HepG2 (cell line): ENCODE results near the gene VAMP8. TPM values are rescaled to one million over a fixed set of nuclear protein-coding genes. Genes with fewer than 3 reads are reported as not detected.
A peak's percentile ranks its signal among the peaks of the same experiment; 100 is the strongest.

ENCODE experiments used
- ATAC-seq: fragments of 200-7000 bp; cut with Tn5 transposase; 3 replicates; pipeline ENCODE4 v1.9.1; 2020; ENCODE audit warnings: mild to moderate bottlenecking, moderate library complexity
- BruUV-seq: library from RNA; stranded (reverse); fragments of 400-500 nt; replicated peaks from 2 replicates; lab custom pipeline; 2021; lab: Mats Ljungman, UMichigan
- CTCF ChIA-PET: fragments of 300-600 bp; formaldehyde crosslinking; extraction: SDS; loops from one replicate; lab custom pipeline; 2021; ENCODE audit warnings: low total read pairs, inconsistent platforms, low intra/inter-chr PET ratio; lab: Yijun Ruan, JAX
- POLR2A ChIA-PET: fragments of 350-600 bp; sonication (Branson Sonifier 250); formaldehyde crosslinking; loops from one replicate; lab custom pipeline; 2020; ENCODE audit warnings: antibody characterized with exemption, inconsistent platforms; lab: Yijun Ruan, JAX
- DNase-seq: peaks from one replicate; pipeline ENCODE4 v3.0.0-alpha.2; 2015; ENCODE audit warnings: low spot score
- FAIRE-seq: peaks from 3 replicates; lab custom pipeline; 2011; peaks lifted over from hg19 to GRCh38; lab: Jason Lieb, UNC
- H2AFZ ChIP-seq: one replicate; pipeline ENCODE4 v1.6.1; 2011; ENCODE audit warnings: low read length, inconsistent platforms
- H3K27ac ChIP-seq: fragments of 300-600 bp; 3 replicates; pipeline ENCODE4 v1.8.0; 2011; ENCODE audit warnings: mixed run types, mild to moderate bottlenecking, mixed read lengths, low read length, inconsistent platforms; ENCODE audit not compliant: insufficient read depth; ENCODE audit errors: extremely low read length
- H3K27me3 ChIP-seq, 2 experiments: fragments of 200-600 bp in 1 of 2; 2 replicates in 1 of 2; 3 replicates in 1 of 2; pipeline versions ENCODE4 v1.6.0 to v1.8.0; 2011; ENCODE audit warnings: low read length in 2 of 2, mild to moderate bottlenecking in 2 of 2, moderate library complexity in 2 of 2, inconsistent platforms in 1 of 2; ENCODE audit not compliant: insufficient read depth in 2 of 2, control insufficient read depth in 1 of 2
- H3K36me3 ChIP-seq, 2 experiments: fragments of 200-600 bp in 1 of 2; replicated peaks in 1 of 2; 2 replicates in 1 of 2; 3 replicates in 1 of 2; pipeline versions ENCODE4 v1.5.1 to v1.8.0; 2011; ENCODE audit warnings: low read length in 2 of 2, inconsistent platforms in 1 of 2; ENCODE audit not compliant: insufficient read depth in 2 of 2, control insufficient read depth in 1 of 2
- H3K4me1 ChIP-seq: 2 replicates; pipeline ENCODE4 v1.5.1; 2012; ENCODE audit warnings: low read length, inconsistent platforms; ENCODE audit not compliant: insufficient read depth
- H3K4me2 ChIP-seq: 2 replicates; pipeline ENCODE4 v1.6.0; 2011; ENCODE audit warnings: low read depth, low read length, inconsistent platforms
- H3K4me3 ChIP-seq, 3 experiments: fragments of 200-600 bp in 1 of 3; sonication (generic), shearing (Covaris generic) in 1 of 3; replicated peaks in 1 of 3; 2 replicates each; pipeline ENCODE4 v1.5.1; 2011 to 2016; ENCODE audit warnings: low read length in 3 of 3, inconsistent platforms in 2 of 3, low read depth in 2 of 3, mild to moderate bottlenecking in 2 of 3, control low read depth in 1 of 3, mixed read lengths in 1 of 3; ENCODE audit not compliant: insufficient read depth in 1 of 3
- H3K79me2 ChIP-seq: one replicate; pipeline ENCODE4 v1.6.1; 2011; ENCODE audit warnings: low read length, inconsistent platforms; ENCODE audit not compliant: insufficient read depth
- H3K9ac ChIP-seq: 2 replicates; pipeline ENCODE4 v1.6.0; 2011; ENCODE audit warnings: mild to moderate bottlenecking, low read depth, low read length, inconsistent platforms; ENCODE audit not compliant: insufficient read depth
- H3K9me3 ChIP-seq: 2 replicates; pipeline ENCODE4 v1.5.1; 2012; ENCODE audit warnings: mild to moderate bottlenecking, low read length
- H4K20me1 ChIP-seq: 2 replicates; pipeline ENCODE4 v1.6.0; 2011; ENCODE audit warnings: inconsistent platforms, mild to moderate bottlenecking, low read length, moderate library complexity; ENCODE audit not compliant: insufficient read depth
- ATF4 ChIP-seq, 2 experiments: fragments of 450-650 bp in 1 of 2; sonication (generic) in 1 of 2; formaldehyde crosslinking; IDR thresholded peaks; 2 replicates each; pipeline versions ENCODE4 v1.5.0 to v1.8.0; 2020 to 2022; ENCODE audit warnings: mild to moderate bottlenecking in 1 of 2, missing genetic modification reagents in 1 of 2
- ATF7 ChIP-seq, 2 experiments: fragments of 450-650 bp in 1 of 2; sonication (generic) in 1 of 2; formaldehyde crosslinking in 1 of 2; IDR thresholded peaks; 2 replicates each; pipeline versions ENCODE4 v1.4.0 to v1.6.1; 2016 to 2020; ENCODE audit warnings: antibody characterized with exemption in 1 of 2, mild to moderate bottlenecking in 1 of 2, missing genetic modification reagents in 1 of 2
- FOXA3 ChIP-seq: IDR thresholded peaks from 2 replicates; pipeline ENCODE4 v1.6.1; 2016; ENCODE audit warnings: missing genetic modification reagents, missing compliant biosample characterization
- IKZF5 ChIP-seq: IDR thresholded peaks from 2 replicates; pipeline ENCODE4 v1.6.1; 2018; ENCODE audit warnings: missing genetic modification reagents, mild to moderate bottlenecking, missing compliant biosample characterization
- ISL2 ChIP-seq: sonication (generic); formaldehyde crosslinking; IDR thresholded peaks from 2 replicates; pipeline ENCODE4 v1.5.0; 2020; ENCODE audit warnings: missing genetic modification reagents
- KDM2A ChIP-seq: sonication (generic); formaldehyde crosslinking; IDR thresholded peaks from 2 replicates; pipeline ENCODE4 v1.4.0; 2020; ENCODE audit warnings: low read depth, missing genetic modification reagents, borderline replicate concordance
- SKI ChIP-seq: fragments of 450-650 bp; IDR thresholded peaks from one replicate; pipeline ENCODE4 v1.6.1; 2018; ENCODE audit warnings: mild to moderate bottlenecking; ENCODE audit not compliant: partially characterized antibody
- TFDP2 ChIP-seq: sonication (generic); formaldehyde crosslinking; IDR thresholded peaks from 2 replicates; pipeline ENCODE4 v1.4.0; 2020; ENCODE audit warnings: missing genetic modification reagents
- ZBED4 ChIP-seq: sonication (generic); formaldehyde crosslinking; IDR thresholded peaks from 2 replicates; pipeline ENCODE4 v1.4.0; 2020; ENCODE audit warnings: missing genetic modification reagents, borderline replicate concordance
- ZNF766 ChIP-seq: sonication (generic); formaldehyde crosslinking; IDR thresholded peaks from 2 replicates; pipeline ENCODE4 v1.5.0; 2020; ENCODE audit warnings: missing genetic modification reagents, borderline replicate concordance
- ZNF790 ChIP-seq: sonication (generic); formaldehyde crosslinking; IDR thresholded peaks from 2 replicates; pipeline ENCODE4 v1.8.0; 2022; ENCODE audit warnings: missing genetic modification reagents, mild to moderate bottlenecking, borderline replicate concordance
- ZNF800 ChIP-seq: sonication (generic); formaldehyde crosslinking; IDR thresholded peaks from 2 replicates; pipeline ENCODE4 v1.4.0; 2020; ENCODE audit warnings: missing genetic modification reagents
- WGBS: methylation state at CpG from one replicate; pipeline ENCODE4 v1.1.6; 2017; ENCODE audit warnings: low lambda C conversion rate; 5-methylcytosine and 5-hydroxymethylcytosine counted together
- in situ Hi-C: cut with HindIII; loops from 2 replicates; pipeline ENCODE4 v1.10.0; 2017; ENCODE audit warnings: low pct_unique_long_range_greater_than_20kb; ENCODE audit not compliant: extremely low pct_ligation_motif_present
- intact Hi-C: fragments of 100-400 bp; cut with micrococcal nuclease; formaldehyde crosslinking; loops from one replicate; pipeline ENCODE4 v1.10.0; 2022; ENCODE audit not compliant: unreplicated experiment
- polyA plus RNA-seq, 8 experiments: library from polyadenylated mRNA; depleted of rRNA in 3 of 8; stranded (reverse) in 7 of 8; unstranded in 1 of 8; fragments of >200 nt; fragmentation: Illumina TruSeq in 4 of 8; extraction: Trizol in 4 of 8; gene quantifications; 2 replicates each; pipeline versions ENCODE4 v1.2.1 to v1.2.3, GENCODE V29; 2011 to 2016; ENCODE audit warnings: low read depth in 4 of 8, missing spikeins in 1 of 8, mixed read lengths in 1 of 8; ENCODE audit not compliant: insufficient read depth in 1 of 8
- total RNA-seq, 5 experiments: library from RNA; depleted of rRNA; stranded (reverse); fragments of >200 nt; fragmentation: Illumina TruSeq; extraction: Trizol; gene quantifications; 2 replicates each; pipeline ENCODE4 v1.2.3, GENCODE V29; 2016; ENCODE audit warnings: low read depth in 1 of 5

Gene VAMP8
- total and polyA plus RNA-seq, 2 of the 13 experiments (the other 11 are each of a cell fraction or from before 2014, with no cell fraction given) = 83.3 to 157 TPM

- intact Hi-C loops (no loop called here), in situ Hi-C loops (no loop called here)
- peak overlapping the region; percentile 65 for H3K4me2 ChIP-seq
- no peak overlapping the region for H2AFZ ChIP-seq
- H3K4me1 ChIP-seq = peaks cover 95% of the 10 kb centered on the region
- BruUV-seq = no TSS peak
- DNase-seq (peak; percentile 82), FAIRE-seq (peak; percentile 73), ATAC-seq (peak; percentile 56)
- WGBS = 15% methylated on average over 7 of the region's 7 CpGs
- H3K4me3 ChIP-seq = peak overlapping the region in 1 of 3 experiments; percentile 29; a peak in 2 of 6 replicates
- no peaks in the 10 kb centered on the region for H3K9me3 ChIP-seq
- no peaks in the 10 kb centered on the region for H4K20me1 ChIP-seq
- ChIA-PET POLR2A (interaction anchor here (1.0 to 25.9 kb wide), 7 partner anchors 11 to 171 kb away, joined by 3 to 795 read pairs (median 12); partner anchors contain the start of genes C2orf68, GGCX, MAT2A and RNF181), CTCF (no interaction called here)
- H3K27me3 ChIP-seq = no peaks in the 10 kb centered on the region
- 0 out of 2 replicates have a peak overlapping the region, but pooled peaks have one; percentile 18 for H3K9ac ChIP-seq
- H3K27ac ChIP-seq = no peak overlapping the region
- no peaks in the 10 kb centered on the region for H3K79me2 ChIP-seq
- no peaks in the 10 kb centered on the region for H3K36me3 ChIP-seq
- TF ChIP-seq IKZF5 (CRISPR knock-in tag) (peak; percentile 45; the same call in 1 of the 2 replicates), FOXA3 (CRISPR knock-in tag) (peak; percentile 95), ATF4 (CRISPR knock-in tag; IDR thresholded peaks at IDR 0.05) (0 out of 4 replicates have a peak, but pooled peaks of 1 of the 2 experiments have one; percentile 26), ISL2 (CRISPR knock-in tag) (no peak), KDM2A (CRISPR knock-in tag) (peak; percentile 48), ZNF790 (no peak), ATF7 (IDR thresholded peaks at IDR 0.05) (no peak), ATF7 (CRISPR knock-in tag; IDR thresholded peaks at IDR 0.05) (no peak), ZBED4 (CRISPR knock-in tag) (peak; percentile 75; the same call in 1 of the 2 replicates), ZNF800 (0 out of 2 replicates have a peak, but pooled peaks have one; percentile 10), SKI (peak; percentile 10), TFDP2 (no peak; the same call in 1 of the 2 replicates), ZNF766 (CRISPR knock-in tag) (no peak)
These were observed 12.8 kb downstream of the VAMP8 start for GRCh38 chr2:85589982-85590791.
